RWPE2 (cell line): ENCODE results near the gene CRTC3.

ENCODE experiments used
- ATAC-seq: fragments of 200-7000 bp; cut with Tn5 transposase; 3 replicates; pipeline ENCODE4 v1.9.1; 2021; ENCODE audit warnings: low read depth
- DNase-seq: peaks from one replicate; pipeline ENCODE4 v3.0.0-alpha.2; 2020; ENCODE audit warnings: low spot score
- H3K27ac ChIP-seq: fragments of 450-650 bp; 2 replicates; pipeline ENCODE4 v1.5.1; 2017; ENCODE audit warnings: mild to moderate bottlenecking; ENCODE audit not compliant: poor library complexity, severe bottlenecking
- H3K27me3 ChIP-seq: fragments of 250-450 bp; sonication (Bioruptor Pico); 2 replicates; pipeline ENCODE4 v1.5.1; 2021; ENCODE audit warnings: mild to moderate bottlenecking, moderate library complexity; ENCODE audit not compliant: insufficient read depth, poor library complexity, severe bottlenecking
- H3K36me3 ChIP-seq: fragments of 250-450 bp; sonication (Bioruptor Pico); 2 replicates; pipeline ENCODE4 v1.5.1; 2020; ENCODE audit warnings: low read depth, mild to moderate bottlenecking, moderate library complexity
- H3K4me1 ChIP-seq: fragments of 250-450 bp; sonication (Bioruptor Pico); 2 replicates; pipeline ENCODE4 v1.5.1; 2021; ENCODE audit warnings: mild to moderate bottlenecking, moderate library complexity; ENCODE audit not compliant: insufficient read depth, poor library complexity, severe bottlenecking
- H3K4me3 ChIP-seq: fragments of 250-450 bp; sonication (Bioruptor Pico); 2 replicates; pipeline ENCODE4 v1.5.1; 2021; ENCODE audit warnings: mild to moderate bottlenecking, moderate library complexity; ENCODE audit not compliant: severe bottlenecking
- H3K9me3 ChIP-seq: fragments of 250-450 bp; sonication (Bioruptor Pico); 2 replicates; pipeline ENCODE4 v1.5.1; 2021; ENCODE audit warnings: mild to moderate bottlenecking, moderate library complexity; ENCODE audit not compliant: severe bottlenecking
- CTCF ChIP-seq: fragments of 450-650 bp; IDR thresholded peaks from one replicate; pipeline ENCODE4 v1.5.1; 2017; ENCODE audit warnings: mild to moderate bottlenecking, moderate library complexity; ENCODE audit not compliant: poor library complexity, severe bottlenecking

The CRTC3 gene

DNA sequence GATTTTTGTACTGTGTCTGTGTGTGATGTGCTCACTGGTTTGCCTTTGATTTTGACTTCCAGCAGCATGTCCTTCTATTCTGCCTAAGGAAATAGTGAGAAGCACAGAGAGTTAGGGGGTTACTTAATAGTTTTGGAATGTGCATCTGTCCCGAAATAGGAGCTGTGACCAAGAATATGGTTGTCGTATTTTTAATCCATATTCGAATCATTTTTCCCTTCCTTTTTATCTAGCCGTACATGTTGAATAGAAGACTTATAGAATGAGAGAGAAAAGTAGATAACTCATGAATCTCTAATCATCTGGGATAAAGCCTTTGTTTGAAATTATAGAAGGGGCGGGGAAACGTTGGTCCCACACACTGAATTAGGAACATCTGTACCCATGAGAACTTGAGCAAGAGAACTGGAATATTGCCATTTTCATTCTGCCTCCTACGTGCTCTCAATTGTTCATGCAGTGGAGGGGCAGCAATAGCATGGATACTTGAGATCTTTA lies 23.6 kb downstream of the CRTC3 start:
- H3K36me3 ChIP-seq, result peaks cover 18% of the 10 kb centered on the region
- no peak for DNase-seq
- ATAC-seq, result no peak
- H3K9me3 ChIP-seq, result no peaks in the 10 kb centered on the region
- no peak for TF ChIP-seq CTCF
- peaks cover 6% of the 10 kb centered on the region for H3K4me1 ChIP-seq
- no peak overlapping the region for H3K4me3 ChIP-seq
- no peaks in the 10 kb centered on the region for H3K27me3 ChIP-seq
- H3K27ac ChIP-seq, result no peak overlapping the region

DNA sequence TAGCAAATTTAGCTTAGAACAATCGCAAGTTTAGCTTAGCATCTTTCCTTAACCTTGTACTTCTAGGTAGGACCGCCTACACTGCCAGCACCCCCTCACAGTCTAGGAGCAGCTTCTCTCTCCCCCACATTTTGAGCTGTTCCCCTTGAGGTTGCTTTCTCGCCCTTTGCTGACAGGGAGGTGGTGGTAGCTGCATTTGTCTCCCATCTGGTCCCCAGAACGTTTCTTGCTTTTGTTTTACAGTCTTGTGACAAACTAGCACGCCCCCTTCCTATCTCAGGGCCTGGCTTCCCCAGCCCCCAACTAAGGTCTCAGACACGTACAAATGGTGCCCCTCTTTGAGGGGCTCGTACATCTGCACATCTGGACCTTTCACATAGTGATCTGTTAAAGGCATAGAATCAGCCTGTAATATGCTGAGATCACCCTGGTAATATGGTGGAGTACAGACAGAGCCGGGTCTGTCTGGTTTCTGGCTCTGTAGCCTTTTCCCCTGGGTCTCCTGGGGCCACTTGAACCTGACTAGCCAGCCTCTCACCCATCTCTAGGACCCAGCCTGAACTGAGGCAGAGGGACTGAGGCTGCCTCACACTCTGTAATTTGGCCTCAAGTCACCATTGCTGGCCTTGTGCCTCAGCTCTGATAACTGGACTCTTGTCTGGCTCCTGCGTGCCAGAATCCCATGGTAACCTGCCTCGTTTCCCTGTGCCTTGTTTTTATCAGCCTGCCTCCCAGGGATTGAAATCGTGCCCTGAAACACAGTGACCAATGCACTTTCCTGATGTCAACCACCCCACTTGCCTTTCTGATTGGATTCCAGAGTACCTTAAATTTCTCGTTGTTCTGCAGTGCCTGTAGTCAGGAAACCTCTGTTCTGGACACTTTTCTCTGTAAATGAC lies 27.7 kb downstream of the CRTC3 start:
- DNase-seq, result no peak

GRCh38 chr15:90558171-90558573 lies 28.4 kb downstream of the CRTC3 start:
- DNase-seq, result no peak
- peaks cover 18% of the 10 kb centered on the region for H3K4me1 ChIP-seq
- ATAC-seq, result no peak
- no peak overlapping the region for H3K27ac ChIP-seq
- TF ChIP-seq CTCF, result no peak
- no peaks in the 10 kb centered on the region for H3K27me3 ChIP-seq
- no peak overlapping the region for H3K4me3 ChIP-seq
- H3K9me3 ChIP-seq, result no peaks in the 10 kb centered on the region
- peaks cover 11% of the 10 kb centered on the region; the same call in 1 of the 2 replicates for H3K36me3 ChIP-seq

More for the DNA sequence above, 27.7 kb downstream of the CRTC3 start:
- H3K27ac ChIP-seq, result no peak overlapping the region
- peaks cover 18% of the 10 kb centered on the region for H3K4me1 ChIP-seq
- peaks cover 11% of the 10 kb centered on the region; the same call in 1 of the 2 replicates for H3K36me3 ChIP-seq
- no peak overlapping the region for H3K4me3 ChIP-seq
- H3K27me3 ChIP-seq, result no peaks in the 10 kb centered on the region
- no peak for ATAC-seq
- no peak for TF ChIP-seq CTCF
- H3K9me3 ChIP-seq, result no peaks in the 10 kb centered on the region

GRCh38 chr15:90559119-90559518 lies 29.4 kb downstream of the CRTC3 start:
- no peak for DNase-seq
- Histone ChIP-seq H3K36me3 (peaks cover 14% of the 10 kb centered on the region), H3K27ac (peak overlapping the region; percentile 74), H3K9me3 (no peaks in the 10 kb centered on the region), H3K4me3 (no peak overlapping the region), H3K4me1 (peaks cover 18% of the 10 kb centered on the region), H3K27me3 (no peaks in the 10 kb centered on the region)
- TF ChIP-seq CTCF, result no peak
- ATAC-seq, result no peak
